Hypothalamus (tissue), 51 donors: ENCODE data around the gene FAM120B.

Experiments used
- DNase-seq, 51 donors: peaks; one replicate each; lab custom pipeline; 2025; lab: John Stamatoyannopoulos, UW

The FAM120B gene

DNA sequence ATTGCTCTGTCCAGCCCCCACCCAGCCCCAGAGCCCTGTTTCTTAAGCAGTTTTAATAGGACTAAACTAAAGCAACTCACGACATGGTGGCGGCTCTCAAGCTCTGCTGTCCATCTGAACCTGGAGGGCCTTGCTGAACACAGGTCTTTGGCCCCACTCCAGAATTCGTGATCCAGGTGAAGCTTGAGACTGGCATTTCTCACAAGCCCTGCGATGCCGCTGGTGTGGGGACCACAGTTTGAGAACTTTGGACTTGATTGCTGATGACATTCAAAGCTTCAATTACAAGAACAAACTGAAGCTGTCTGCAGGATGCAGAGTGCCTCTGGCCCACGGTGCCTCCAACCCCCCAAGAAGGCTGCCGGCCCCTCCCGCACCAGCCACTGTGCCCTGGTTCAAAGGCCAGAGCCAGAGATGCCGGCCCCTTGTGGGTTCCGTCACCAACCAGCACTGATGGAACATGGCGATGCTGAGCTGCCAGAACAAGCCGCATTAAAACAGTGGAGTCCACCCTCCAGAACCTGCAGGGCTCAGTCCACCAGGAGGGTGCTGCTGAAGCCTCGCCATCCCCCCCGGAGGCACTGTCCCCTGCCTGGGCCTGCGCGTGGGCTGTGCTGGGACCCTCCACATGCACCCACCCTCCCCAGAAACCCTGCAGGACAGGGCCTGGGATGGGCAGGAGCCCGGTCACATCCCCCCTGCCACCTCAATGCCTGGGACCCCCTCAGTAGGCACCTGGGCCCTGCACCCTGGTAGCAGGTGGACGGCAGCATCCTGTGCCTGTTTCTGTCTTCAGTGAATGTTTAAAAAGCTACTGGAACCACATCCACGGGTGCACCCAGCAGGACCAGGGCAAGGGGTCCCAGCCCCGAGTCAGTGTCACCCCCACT, 145.4 kb downstream of the FAM120B start:
- no peak for DNase-seq

DNA sequence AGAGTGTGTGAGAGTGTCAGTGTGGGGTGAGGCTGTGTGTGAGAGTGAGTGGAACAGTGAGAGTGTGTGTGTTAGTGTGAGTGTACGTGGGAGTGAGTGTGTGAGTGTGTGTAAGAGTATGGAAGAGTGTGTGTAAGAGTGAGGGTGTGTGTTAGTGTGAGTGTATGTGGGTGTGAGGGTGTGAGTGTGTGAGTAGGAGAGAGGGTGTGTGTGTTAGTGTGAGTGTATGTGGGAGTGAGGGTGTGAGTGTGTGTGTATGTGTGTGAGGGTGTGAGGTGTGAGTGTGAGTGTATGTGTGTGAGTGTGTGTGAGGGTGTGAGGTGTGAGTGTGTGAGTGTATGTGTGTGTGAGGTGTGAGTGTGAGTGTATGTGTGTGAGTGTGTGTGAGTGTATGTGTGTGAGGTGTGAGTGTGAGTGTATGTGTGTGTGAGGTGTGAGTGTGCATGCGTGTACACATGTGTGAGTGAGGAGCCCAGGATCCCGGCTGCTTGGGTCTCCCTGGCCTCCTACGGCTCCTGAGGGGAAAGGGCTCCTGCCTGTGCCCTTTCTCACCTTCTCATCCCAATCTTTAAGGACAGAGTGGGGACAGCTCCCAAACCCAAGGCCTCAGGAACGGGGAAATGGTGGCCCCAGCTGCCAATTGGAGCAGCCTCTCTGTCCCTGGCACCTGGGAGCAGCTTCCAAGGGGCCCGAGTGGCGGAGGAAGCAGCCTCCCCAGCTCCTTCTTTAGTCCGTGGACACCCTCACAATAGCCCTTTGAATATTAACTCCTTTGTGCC, 146.4 kb downstream of the FAM120B start:
- no peak for DNase-seq

DNA sequence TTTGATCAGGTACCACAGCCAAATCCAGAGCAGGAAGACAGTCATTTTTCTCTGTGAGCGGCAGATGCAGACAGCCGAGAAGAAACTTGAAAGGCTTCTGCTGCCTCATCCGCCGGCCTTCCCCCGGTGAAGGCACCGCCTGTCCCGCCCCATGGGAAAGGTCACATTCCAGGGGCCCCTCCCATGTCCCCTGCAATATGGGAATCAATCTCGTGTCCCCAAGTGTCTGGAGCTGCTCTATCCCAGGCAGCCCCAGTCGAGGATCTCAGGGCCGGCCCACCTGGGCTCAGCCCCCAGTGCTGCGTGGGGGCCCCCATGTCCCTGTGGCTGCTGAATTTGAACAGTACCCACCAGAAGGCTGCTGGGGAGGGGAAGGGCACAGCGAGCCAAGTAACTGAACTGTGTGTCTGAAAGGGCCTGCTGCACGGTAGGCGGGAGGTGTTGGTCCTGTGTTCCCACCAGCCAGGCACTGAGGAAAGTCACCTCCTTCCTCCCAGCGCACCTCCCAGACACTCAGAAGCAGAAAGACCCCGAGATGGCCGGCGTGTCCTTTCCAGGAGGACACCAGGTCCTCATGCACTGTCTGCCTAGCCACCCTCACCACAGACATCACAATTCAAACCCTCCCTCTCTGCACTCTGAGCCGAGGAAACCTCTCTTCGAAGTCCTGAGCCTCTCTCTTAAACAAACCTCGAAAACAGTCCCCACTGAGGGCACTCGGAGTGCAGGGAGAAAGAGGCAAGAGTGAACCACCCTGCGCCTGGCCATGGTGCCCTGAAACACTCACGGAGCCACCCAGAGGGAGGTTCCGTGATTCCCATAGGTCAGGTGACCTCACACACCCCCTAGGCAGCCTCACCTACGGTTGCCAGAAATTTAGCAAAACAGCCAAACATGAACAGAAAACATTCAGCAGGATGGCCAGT, 147.3 kb downstream of the FAM120B start:
- DNase-seq = no peak

DNA sequence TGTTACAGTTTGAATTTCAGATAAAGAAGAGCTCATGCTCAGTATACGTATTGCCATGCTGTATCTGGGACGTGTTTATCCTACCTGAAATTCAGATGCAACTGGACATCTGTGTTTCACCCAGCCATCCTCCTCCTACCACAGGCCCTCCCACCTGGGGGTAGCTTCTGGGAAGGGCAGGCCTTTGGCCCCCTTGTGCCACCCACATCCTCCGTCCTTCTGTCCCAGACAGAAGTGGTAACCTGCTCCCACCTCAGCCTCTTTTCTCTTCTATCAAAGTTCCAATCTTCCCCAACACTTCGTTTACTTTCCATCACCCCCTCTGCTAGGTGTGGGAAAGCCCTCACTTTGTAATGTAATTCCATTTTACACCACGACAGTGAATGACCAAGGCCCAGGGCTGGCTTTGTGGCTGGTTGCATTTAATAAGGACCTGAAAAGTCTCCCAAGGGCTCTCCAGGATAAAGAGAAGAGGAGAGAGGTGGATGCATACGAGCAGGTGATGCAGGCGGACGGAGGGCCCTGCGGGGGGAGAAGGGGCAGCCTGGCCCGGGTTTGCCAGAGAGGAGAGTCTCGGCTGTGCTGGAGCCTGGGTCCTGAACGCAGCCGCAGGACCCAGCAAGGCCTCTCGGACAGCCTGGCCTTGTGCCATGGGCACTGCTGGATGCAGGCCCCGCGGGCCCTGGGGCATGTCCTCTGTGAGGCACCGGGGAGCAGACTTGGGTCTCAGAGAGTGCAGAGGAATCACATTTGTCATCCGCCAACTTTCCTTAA, 148.1 kb downstream of the FAM120B start:
- DNase-seq = no peak

DNA sequence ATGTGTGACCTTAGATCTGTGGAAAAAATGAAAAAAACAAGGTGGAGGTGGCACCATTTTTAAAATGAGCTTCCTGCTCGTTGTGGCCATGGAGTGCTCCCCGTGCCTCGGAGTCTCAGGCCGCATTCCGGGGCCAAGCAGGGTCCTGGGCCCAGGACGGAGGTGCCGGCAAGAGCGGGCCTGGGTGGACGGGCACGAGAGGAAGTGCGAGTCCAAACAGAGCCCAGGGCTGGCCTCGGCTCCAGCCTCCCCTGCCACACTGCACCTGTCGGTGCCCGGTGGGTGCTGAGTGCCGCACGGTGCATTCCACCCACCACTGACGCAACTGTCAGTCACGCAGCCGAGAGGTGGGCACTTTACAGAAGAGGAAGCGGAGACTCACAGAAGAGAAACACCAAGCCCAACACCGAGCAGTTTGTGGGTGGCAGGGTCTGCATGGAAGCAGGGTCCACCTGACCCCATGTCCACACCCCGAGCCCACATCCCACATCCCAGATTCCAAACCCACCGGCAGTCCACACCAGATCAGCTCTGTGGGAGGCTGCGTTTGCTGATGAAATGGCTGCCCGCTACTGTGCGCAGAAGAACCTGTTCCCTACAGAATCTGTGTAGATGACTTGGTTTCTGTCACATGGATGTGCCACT, 148.9 kb downstream of the FAM120B start:
- no peak for DNase-seq

DNA sequence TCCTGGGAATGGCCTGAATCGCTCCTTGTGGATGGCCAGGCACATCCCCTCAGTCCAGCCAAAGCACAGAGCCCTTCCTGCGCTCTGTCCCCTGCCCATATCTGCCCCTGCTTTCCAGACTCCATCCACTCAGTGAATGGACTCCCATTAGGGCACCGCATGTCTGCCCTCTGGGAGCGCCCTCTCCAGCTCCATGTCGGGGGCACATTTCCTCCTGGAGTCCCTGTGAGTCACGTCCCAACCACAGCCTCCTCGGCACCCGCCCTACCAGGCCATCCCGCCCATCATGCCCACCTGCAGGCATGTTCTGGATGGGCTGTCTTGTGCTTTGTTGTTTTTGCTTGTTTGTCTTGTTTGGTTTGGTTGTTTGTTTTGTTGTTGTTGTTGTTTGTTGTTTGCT, 149.8 kb downstream of the FAM120B start:
- no peak for DNase-seq
